Measurements from ENCODE around the gene RAB7A.

Gene RAB7A

GRCh38 chr3:128858167-128858566 lies 132.2 kb downstream of the RAB7A start:
- no peak for DNase-seq

- no peak for DNase-seq
These were observed 133.6 kb downstream of the RAB7A start for GRCh38 chr3:128859630-128860029.

GRCh38 chr3:128861491-128861890 lies 135.5 kb downstream of the RAB7A start:
- no peak for DNase-seq

- DNase-seq, result no peak
These were observed 137.6 kb downstream of the RAB7A start for GRCh38 chr3:128863560-128863959.

All from midbrain (tissue), 1 donor.